Activated CD4-positive, CD25-positive, alpha-beta regulatory T cell treated with anti-CD3 and anti-CD28 coated beads, Interleukin-2, amount 50 U/mL, for 72 hours (primary cell): ENCODE measurements around the gene PIGP.
"Not testable (repeated sequence)": the region's sequence is repeated elsewhere in the genome, so short reads cannot be mapped to it uniquely, and the experiment has no call there.

Source experiments
- DNase-seq: peaks from one replicate; pipeline ENCODE4 v3.0.0; 2021

The PIGP gene

DNA sequence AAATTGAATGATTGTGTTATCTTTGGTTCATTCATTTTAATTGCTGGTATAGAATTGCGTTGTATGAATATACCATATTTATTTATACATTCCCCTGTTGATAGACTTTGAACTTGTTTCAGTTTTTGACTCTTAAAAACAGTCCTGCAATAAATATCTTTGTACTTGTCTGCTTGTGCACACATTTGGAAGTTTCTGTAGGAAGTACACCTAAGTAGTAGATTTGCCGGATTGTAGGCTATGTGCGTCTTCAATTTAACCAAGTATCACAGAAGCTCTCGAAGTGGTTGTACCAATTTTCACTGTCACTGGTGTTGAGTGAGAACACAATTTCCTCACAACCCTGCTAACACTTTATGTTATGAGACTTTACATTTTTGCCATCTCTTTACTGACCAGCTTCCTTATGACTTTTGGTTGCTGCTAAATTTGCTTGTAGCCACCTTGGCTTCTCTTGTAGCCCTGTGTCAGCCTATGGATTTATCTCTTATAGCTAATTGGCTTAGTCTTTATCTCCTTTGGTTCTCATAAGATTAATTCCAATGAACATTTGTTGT, 2.4 kb upstream of the PIGP start:
- no peak for DNase-seq

DNA sequence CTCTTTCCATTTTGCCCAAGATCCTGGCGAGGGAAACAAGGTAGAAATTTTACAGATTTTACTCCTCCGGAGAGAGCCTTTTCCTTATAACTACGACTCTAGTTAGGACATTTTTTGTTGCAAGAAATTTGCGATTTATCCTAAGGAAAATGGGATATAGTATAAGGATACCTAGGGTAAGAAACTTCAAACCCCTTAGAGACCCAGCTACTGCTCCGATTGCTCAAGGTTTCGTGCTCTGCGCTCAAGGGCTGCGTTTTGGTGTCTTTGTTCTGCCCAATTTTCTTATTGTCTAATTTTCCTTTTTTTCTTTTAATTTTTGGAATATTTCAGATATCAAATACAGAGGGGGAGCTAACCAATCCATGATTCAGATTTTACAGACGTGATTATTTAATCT, 1.7 kb upstream of the PIGP start:
- DNase-seq = no peak

DNA sequence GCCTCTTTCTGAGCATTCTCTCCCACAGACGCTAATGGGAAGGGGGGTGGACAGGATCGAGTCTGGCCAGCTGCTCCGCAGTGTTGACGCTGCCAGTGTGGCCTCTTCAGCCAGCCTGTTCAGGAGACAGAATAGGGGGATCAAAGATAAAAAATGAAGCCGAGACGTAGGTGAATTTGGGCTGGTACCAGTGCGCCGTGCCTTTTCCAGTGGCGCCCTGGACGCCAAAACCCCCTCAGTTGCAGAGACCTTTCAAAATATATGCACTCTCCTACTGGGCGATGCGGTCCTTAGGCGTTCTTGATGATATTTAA, 1.3 kb upstream of the PIGP start:
- DNase-seq = no peak

DNA sequence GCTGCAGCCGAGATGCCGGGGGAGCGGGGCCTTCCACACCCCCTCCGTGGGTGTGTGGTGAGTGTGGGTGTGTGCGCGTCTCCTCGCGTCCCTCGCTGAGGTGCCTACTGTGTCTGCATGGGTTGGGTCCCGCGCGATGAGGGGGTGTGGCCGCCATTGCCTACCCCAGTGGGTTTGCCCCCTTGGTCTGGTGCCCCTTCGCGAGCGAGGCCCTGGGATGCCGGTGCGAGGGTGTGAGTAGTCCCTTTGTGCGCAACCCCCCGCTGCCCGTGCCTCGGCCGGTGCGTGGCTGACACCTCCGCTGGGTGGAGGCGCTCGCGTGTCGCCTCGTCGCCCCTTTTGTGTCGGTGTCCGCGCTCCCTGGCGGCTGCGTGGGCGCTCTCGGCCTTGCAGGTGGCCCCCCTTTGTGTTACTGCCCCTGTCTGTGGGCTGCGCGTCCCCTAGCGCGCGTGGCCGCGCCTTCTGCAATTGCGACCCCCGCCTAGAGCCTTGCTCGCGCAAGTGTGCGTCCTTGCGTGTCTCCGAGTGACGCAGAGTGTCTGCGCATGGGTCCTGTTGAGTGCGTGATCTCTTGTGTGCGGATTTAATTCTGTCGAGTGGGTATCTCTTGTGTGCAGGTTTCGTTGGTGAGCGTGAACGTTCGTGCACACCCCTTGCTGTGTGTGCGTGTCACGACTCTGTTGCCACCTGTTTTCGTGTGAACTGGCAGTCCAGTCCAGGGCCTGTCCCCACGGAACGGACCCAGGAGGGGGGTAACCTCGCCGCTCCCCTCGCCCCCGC, 736 bp upstream of the PIGP start:
- peak; percentile 67 for DNase-seq

DNA sequence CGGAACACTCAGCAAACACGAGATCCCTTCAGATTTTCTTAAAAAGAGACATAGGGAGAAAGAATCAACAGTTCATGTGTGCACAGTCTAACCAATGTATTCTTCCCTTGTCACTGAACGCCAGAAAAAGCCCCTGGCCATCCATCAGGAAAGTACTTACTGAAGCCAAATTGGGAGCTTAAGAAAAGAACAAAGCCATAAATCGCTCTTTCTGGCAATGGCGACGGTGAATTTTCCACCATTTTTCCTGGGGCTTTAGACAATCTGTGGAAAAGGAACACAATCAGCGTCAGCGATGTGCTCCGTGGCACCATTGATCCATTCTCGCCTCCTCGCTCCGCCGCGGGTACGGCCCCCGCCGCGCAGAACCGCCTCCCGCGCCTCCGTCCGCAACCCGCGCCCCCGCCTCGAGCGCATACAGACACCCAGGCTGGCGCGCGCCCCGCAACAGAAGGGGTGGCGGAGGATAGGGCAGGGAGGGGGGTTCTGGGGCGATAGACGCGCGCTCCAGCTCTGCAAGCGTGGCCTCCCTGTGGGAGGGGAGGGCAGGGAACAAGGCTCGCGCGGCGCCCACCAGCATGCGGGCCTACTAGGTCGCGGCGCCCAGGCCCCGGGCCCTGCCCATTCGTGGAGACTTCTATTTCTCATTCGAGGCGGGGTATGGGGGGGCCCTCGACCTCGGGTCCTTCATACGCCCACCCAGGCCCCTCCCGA, 440 bp downstream of the PIGP start:
- peak; percentile 79 for DNase-seq

DNA sequence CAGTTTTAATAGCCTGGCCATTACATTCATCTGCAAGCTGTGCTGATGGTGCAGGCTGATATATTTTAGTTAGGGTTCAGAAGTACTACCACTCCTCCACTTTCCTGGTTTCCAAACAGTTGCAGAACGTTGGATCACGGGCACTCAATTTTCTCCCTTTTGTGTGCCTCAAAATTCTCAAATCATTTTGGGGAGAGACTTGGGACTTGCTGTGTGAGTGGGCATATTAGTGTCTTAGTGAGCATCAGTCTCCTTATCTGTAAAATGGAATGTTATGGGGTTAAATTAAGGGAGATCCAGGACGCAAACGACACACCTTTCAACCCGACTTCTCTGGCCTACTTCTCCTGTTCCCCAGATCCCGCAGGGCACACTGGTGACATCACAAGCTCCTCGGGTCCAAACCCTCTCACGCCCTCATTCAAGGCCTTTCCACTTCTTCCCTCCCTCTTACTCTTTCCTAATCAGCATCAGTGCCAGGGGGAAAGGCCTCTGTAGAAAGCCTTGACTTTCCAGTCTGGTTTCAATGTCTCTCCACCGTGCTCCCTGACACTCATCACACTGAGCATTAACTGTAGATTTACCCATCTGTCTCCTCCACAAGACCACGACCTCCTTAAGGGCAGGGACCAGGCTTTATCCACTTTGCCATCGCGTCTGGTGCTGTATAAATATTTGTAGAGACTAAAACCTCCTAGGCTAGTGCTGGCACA, 1.2 kb downstream of the PIGP start:
- DNase-seq = no peak

DNA sequence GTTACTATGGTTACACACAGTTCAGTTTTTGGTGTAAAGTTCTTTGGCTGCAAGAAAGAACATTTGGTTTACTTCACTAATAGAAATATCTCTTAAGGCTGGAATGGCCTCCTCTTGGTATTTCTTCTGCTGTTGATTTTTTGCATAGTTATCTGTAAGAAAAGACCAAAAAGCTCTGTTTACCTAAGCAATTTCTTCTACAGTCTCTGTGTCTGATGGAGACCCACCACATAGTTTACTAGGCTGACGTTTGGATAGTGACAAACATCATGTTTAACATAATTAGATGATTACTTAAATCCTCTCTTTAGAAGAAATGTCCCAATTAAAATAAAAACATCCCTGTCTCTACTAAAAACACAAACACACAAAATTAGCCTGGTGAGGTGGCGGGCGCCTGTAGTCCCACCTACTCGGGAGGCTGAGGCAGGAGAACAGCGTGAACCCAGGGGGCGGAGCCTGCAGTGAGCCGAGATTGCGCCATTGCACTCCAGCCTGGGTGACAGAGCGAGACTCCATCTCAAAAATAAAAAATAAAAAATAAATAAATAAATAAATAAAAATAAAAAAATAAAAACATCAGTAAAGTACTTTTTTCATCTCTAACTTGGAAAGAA, 7.2 kb downstream of the PIGP start:
- no peak for DNase-seq

DNA sequence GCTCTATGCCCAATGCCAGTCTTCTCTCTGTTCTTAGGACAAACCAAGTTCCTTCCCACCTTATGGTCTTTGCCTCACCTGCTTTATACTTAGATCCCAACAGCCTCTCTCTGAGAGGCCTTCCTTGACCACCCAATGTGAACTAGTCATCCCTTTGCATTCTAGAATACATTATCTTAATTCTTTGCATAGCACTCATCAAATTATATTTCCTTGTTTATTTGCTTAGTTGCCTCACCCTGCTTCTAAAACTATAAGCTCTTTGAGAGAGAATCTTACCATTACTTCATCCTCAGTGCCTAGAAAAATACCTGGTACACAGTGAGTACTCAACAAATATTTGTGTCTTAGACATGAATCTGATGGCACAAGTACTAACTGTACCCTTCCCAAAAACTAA, 8.0 kb downstream of the PIGP start:
- no peak for DNase-seq

DNA sequence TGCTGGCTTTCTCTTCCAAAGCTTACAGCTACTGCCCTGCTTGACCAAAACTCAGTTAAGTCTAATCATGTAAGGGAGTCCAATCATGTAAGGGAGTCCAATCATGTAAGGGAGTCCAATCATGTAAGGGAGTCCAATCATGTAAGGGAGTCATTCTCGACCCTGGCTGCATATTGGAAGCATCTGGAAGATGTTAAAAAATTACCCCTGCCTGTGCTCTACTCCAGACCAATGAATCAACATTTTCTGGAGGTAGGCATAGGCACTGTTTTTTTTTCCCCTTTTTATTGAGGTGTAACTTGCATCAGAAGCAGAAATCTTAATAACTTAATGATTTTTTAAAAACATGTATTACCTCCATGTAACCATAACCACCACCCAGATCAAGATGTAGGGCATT, 9.4 kb downstream of the PIGP start:
- no peak for DNase-seq

DNA sequence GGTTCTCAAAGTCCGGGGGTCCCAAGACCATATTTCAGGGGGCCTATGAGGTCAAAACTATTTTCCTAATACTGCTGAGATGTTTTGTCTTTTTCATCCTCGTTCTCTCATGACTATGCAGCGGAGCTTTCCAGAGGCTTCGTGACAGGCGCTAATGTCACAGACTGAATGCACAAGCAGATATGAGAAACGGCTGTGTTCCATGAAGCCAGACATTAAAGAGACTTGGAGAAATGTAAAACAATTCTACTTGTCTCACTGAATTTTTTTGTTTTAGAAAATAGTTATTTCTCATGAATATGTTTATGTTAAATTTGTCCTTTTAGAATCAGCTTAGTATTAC, 10.3 kb downstream of the PIGP start:
- DNase-seq = no peak

DNA sequence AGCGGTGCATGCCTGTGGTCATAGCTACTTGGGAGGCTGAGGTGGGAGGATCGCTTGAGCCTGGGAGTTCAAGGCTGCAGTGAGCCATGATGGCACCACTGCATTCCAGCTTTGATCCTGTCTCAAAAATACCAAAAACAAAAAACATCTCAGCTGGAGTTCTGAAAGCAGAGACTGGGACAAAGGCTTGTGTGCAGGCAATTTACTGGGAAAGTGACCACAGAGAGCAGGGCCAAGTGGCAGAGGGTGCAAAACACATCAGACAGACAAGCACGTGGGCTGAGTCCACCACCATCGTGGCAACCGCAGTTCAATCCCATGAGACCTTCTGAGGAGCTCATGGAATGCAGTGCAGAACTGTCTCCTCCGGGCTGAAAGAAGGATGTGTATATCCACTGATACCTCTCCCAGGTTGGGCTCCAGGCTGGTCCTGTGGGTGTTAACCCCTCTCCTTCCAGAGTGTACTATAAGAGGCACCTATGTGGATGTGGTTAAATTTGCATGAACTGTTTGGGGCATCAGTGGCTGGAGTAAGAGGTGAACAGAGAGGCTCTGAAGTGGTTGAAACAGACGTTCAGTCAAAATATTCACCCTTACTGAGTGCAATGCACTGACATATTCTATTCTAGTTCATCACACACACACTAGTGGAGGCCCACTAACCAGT, 10.8 kb downstream of the PIGP start:
- no peak for DNase-seq

DNA sequence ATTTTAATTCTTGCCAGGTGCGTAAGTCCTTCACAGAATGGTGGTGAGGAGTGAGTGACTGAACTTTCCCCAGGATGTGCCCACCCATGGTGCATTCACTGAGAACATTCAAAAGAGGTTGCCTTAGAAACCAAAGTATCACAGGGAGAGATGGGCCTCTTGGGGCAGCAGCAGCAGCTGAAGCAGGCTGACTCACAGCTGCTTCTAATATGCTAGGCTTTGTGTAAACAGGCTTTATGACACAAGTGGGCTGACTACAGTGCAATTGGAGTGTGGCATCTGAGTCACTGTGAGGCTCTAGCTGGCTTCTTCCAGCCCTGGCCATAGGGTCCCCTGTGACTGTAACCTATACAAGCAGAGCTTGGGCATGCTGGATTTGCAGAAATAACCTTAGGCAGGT, 12.6 kb downstream of the PIGP start:
- no peak for DNase-seq

DNA sequence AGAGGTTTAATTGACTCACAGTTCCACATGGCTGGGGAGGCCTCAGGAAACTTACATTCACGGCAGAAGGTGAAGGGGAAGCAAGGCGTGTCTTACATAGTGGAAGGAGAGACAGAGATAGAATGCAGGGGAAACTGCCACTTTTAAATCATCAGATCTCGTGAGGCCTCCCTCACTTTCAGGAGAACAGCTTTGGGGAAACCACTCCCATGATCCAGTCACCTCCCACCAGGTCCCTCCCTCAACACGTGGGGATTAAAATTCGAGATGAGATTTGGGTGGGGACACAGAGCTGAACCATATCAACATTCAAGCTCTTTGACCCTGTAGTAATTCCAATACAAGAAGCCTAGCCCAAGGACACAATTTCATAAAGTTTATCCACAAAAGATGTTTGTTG, 13.7 kb downstream of the PIGP start:
- no peak for DNase-seq

DNA sequence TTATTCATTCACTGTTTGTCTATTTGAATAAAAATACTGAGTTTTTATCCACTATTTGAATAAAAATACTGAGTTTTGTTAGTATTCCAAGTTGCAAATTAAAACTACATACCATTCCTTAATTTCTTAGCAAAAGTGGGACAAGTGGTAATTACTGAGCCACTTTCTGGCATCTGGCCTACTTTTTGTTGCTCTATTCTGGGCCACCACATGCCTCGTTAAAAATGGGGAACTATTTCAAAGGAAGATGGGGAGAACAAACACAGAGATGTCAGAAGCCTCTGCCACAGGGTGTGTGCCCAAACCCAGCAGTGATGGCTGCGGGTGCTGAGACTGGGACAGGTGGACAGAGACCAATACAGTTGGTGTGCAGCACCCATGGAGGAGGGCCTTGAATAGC, 14.6 kb downstream of the PIGP start:
- DNase-seq = no peak

DNA sequence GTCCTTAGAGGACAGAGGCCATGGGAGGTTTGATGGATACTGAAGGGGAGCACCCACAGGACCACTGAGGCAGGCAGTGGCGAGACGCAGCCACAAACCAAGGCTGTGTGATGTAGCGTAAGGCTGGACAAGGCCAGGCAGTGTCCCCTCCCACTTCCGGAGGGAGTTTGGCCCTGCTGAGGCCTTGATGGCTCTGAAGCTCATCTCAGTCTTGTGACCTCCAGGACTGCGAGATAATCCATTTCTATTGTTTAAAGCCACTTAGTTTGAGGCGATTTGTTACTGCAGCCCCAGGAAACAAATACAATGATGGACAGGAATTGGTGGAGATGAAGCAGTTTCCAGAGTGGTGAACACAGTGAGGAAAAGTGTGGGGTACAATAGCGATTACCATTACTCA, 15.3 kb downstream of the PIGP start:
- no peak for DNase-seq

DNA sequence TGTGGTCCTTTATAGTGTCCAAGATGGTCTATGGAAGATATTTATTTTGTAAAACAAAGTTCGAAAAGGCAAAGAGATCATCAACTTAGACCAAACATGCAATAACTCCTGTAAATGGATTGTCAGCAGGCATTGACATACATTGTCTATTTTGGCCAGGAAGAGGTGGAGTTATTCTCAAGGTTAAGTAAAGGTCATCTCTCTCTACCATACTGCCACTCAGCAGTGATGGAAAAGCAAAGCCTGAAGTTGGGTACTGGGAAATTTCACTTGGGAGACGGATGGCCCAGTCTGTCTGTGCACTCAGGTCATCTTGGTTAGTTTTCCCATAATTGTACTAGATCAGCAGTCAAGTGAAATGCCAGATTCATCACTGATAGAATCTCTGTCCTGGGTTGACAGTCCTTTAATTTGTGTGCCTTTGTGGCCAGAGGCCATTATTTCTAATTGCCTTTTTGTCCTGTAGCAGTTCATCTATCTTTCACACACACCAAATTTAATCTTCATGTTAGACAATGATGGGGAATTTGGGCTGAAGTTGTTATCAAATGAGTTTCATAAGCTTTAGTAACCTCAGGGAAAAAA, 17.5 kb downstream of the PIGP start:
- DNase-seq = no peak

DNA sequence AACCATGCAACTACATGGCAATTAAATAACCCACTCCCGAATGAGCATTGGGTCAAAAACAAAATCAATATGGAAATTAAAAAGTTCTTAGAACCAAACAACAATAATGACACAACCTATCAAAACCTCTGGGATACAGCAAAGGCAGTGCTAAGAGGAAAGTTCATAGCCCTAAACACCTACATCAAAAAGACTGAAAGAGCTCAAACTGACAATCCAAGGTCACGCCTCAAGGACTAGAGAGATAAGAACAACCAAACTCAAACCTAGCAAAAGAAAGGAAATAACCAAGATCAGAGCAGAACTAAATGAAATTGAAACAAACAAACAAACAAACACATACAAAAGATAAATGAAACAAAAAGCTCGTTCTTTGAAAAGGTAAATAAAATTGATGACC, 23.1 kb downstream of the PIGP start:
- not testable (repeated sequence) for DNase-seq

DNA sequence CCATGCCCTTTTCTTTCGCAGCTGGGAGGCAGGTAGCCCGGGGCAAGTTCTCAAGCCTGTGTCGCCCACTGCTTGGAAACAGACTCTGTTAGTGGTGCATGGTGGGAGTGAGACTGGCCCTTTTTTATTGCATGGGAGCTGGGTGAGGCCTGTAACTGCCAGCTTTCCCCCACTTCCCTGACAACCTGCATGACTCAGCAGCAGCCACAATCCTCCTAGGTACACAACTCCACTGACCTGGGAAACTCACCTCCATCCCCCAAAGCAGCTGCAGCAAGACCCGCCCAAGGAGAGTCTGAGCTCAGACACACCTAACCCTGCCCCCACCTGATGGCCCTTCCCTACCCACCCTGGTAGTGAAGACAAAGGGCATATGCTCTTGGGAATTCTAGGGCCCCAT, 25.8 kb downstream of the PIGP start:
- no peak for DNase-seq

DNA sequence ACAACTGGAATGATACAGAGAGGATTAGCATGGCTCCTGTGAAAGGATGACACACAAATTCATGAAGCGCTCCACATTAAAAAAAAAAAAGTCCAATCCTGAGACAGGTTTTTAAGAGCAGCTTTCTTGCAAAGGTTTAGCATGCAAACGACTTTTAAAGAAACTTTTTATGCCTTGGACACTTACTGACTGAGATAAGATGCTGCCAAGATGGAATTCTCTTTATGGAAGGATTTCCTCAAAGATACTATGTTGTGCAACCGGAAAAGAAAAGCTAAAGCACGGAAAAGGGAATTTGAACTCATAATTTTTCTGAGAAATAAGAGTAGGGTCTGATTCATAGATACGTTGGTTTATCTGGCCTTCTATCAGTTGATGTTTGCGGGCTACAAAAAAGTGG, 27.3 kb downstream of the PIGP start:
- DNase-seq = no peak

DNA sequence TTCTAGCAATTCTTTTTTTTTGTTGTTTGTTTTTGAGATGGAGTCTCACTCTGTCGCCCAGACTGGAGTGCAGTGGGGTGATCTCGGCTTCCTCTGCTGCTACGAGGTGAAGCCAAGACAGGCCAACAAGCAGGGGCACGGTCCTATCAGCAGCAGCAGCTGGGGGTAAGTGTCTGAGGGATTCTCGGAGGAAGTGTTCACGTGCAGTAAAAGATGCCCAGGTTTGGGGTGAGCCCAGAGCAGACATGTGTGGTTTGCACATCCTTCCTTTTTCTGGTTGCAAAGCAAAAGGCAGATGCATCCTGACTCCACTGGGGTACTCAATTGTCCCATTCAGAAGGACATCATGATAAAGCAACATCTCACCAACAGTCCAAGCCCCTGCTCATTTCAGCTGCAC, 27.7 kb downstream of the PIGP start:
- DNase-seq = no peak

DNA sequence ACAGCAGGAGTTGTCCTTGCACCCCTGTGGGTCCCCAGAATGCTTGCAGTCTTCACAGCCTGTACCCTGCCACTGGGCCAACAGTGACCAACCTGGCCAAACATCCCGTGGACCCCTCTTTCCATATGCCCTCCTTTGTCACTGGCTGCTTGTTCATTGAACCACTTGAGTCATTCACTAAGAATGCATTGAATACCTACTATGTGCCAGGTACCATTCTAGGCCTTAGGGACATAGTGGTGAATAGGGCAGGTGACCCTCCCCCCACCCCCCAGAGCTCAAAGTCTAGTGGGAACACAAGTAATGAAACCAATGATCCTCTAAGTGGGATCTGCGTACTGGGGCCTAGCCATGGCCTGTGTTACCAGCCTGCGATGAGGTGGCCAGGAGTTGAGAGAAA, 28.2 kb downstream of the PIGP start:
- DNase-seq = no peak

DNA sequence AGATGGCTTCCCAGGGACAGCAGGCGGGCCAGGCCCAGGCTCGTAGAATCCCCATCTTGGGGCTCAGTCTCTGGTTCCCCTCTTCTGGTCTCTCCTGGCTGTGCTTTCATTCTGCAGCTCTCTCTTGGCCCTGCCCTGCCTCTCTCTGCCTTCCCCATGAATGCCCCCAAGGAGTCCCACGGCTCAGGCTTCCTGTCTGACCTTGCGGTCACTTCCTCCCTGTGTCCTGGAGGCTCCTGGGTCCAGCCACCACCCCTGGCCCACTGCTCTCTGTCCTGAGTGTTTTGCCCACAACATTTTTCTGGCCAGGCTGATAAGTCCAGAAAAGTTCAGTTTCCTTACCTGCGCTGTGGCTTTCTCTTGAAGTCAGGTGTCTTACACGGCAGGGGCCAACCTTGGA, 29.1 kb downstream of the PIGP start:
- no peak for DNase-seq
